HG03066 (cell line): ENCODE data around the gene HOATZ.

ENCODE experiments used
- ATAC-seq: cut with Tn5 transposase; IDR thresholded peaks from one replicate; pipeline ENCODE4 v1.9.1; 2021; ENCODE audit warnings: low read depth; ENCODE audit not compliant: unreplicated experiment

HOATZ gene

DNA sequence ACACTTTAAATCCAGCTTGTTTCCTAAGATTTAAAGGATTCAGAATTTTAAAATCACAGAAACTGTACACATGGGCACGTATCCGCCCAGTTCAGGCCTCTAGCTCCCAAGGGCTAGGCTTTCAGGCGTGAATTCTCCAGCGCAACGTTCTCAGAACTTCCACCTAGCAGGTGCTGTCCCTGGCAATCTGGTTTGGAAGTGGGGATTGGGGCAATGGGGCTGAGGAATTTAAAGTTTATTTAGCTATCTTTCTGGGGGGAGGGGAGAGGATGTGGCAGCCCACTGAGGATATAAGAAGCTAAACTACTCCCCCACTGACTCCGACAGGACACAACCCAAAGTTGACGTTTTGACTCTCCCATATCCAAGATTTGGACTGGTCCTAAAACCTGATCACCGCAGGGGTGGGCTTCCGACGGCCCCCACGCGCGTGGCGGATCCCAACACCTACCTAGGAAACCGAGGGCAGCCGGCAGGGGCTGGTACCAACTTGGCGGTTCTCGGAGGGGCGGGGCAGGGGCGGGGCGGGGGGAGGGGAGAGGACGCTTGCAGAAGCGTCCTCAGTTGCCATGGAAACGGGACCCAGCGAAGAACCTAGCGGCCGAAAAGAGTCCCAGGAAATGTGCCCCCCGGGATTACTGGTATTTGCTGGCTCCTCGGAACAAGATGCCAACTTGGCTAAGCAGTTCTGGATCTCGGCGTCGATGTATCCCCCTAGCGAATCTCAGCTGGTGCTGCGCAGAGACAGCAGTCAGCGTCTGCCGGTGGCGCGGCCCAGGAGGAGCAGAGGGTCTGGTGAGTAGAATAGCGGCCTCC is at the start of gene HOATZ:
HOATZ (plus strand) TSS at position 563 of the 816 bp plus-strand sequence; CDS start at position 570, 7 bp downstream.
- ATAC-seq: no peak

DNA sequence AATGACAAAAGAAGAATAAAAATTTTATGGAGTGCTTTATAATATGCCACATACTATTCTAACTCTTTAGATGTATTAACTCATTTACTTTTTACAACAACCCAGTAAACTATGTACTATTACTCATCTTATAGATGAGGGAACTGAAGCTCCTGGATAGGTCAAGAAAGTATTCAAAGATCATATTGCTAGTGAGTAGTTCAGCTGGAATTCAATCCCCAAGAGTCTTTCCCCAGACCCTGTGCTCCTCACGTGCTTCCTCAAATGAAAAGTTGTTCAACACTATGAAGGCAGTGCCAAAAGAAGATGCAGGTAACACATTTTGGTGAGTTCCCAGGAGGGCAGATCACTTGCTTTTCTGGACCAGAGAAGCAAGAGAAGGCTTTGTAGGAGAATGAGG is 49.2 kb upstream of the HOATZ start:
- no peak for ATAC-seq

- ATAC-seq: no peak
Measured at GRCh38 chr11:111466615-111467014, 48.0 kb upstream of the HOATZ start.

- no peak for ATAC-seq
Measured at GRCh38 chr11:111469200-111469599, 45.4 kb upstream of the HOATZ start.

GRCh38 chr11:111472228-111472627 is 42.4 kb upstream of the HOATZ start:
- no peak for ATAC-seq

DNA sequence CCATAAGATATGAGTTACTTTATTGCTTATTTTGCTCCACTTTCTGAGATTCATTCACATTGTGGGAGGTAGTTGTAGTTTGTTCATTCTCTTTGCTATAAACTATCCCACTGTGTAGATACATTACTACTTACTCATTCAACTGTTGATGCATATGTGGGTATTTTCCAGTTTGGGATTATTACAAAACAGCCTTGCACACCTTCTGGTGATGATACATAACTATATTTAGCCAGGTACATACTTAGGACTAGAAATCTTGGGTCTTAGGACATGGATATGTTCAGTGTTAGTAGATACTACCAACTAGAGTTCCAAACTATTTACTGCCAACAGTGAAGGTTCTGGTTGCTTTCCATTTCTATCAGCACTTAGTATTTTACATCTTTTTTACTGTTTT is 40.1 kb upstream of the HOATZ start:
- ATAC-seq: no peak

DNA sequence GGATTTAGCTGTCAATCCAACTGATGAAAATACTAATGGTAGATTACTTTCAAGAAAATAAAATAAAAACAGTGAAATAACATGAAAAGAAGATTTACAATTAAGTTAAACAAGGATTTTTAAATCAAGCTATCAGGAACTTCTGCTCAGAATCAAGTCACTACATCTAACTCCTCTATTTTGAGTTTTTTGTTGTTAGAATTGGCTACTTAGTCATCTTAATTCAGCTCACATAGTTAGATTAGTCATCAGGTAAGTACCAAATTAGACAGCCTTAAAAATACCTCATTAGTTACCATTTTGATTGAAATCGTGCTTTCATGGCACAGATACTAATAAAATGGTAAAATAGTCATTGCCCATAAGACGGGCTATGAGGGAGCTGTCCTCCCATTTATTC is 38.2 kb upstream of the HOATZ start:
- ATAC-seq: no peak

GRCh38 chr11:111476956-111477355 is 37.6 kb upstream of the HOATZ start:
- ATAC-seq: no peak

DNA sequence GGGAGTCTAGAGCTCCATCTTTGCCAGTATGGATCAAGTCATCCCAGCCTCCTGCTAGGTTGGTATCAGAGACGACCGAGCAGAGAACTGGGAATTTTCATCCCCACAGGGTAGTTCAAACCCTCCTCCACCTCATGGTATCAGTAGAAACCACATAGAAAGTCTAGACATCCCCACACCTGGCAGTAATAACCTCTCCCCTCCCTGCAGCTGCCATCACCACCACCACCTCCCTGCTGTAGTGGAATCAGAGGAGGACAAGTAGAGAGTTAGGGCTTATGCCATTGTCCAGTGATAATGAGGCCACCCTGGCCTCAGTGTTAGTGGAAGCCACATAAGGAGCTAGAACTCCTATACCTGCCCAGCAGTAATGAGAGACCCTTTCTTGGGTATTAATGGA is 36.7 kb upstream of the HOATZ start:
- no peak for ATAC-seq

GRCh38 chr11:111479666-111480065 is 34.9 kb upstream of the HOATZ start:
- ATAC-seq: no peak

- ATAC-seq: no peak
Measured at GRCh38 chr11:111483431-111483830, 31.1 kb upstream of the HOATZ start.

DNA sequence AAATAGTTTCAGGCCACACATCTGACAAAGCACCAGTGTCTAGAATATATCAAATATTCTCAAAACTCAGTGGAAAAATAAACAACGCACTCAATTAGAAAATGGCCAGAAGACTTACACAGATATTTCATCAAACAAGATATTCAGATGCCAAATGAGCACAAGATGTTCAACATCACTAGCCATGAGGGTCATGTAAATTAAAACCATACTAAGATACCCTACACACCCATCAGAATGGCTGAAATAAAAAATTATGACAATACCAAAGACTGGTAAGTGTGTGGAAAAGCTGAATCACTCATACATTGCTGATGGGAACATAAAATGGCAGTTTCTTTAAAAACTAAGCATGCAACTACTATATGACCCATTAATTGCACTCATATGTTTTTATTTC is 24.1 kb upstream of the HOATZ start:
- no peak for ATAC-seq

DNA sequence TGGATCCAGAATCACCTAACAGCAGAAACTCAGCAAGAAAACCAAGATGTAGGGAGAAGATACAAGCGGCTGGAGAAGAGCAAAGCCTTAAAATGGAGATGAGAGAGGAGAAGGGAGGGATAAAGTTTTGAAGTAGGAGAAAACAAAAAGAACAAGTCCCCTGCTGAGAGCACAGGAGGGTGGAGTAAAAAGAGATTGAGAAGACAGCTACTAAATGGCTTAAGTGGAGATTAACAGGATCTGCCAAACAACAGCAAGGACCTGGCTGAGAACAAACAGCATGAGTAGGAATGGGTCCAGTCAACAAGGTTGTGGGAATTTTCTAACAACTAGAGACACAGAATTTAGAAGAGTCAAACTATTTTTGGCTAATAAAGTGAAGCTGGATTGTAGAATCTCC is 20.5 kb upstream of the HOATZ start:
- no peak for ATAC-seq

DNA sequence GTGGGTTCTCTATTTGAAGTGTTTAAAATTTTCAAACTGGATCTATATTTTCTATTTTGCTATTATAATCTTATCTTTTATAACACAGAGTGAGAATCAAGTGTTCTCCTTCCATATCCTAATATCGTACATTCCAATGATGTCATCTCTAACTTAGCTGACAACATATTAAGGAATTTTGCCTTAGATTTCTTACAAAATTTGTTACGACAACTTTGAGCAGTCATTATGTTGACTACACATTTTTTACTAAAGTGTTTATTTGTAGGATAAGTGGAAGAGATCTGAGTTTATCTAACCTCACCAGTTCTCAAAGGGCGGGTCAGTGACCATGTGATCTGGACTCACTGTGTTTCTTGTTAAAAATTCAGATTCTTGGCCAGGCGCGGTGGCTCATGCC is 15.1 kb upstream of the HOATZ start:
- no peak for ATAC-seq

DNA sequence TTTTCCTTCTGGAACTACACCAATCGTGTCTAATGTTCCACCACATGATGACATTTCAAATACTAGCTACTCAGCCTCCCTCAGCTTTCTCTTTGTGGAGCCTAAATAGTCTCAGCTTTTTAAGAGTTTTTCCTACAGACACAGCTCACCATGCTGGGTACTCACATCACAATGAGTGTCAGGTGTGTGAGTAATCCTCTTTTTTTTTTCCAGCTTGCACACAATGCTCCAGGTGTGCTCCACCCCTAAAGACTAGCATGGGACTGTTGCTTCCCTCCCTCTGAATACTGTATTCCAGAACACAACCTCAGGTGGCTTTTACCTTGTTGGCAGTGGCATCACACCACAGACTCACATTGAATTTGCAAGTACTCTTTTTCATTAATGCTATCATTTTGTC is 14.1 kb upstream of the HOATZ start:
- no peak for ATAC-seq

- no peak for ATAC-seq
Measured at GRCh38 chr11:111502611-111503010, 12.0 kb upstream of the HOATZ start.

DNA sequence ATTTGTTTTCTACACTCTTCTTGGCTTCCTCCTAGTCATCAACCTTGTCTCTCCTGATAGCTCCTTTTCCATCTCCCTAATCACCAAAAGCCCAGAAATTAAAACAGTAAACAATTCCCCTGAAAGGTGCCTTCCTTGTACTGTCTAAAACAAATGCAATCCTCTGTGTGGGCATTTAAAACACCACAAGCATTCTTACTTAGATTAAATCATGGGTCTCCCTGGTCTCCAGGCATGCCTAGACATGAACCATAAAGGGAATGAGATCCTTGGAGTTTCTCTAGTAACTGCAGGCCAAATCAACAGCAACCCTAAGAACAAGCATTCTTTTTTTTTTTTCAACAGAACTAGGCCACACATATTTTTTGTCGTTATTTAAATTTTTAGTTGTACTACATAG is 4.3 kb upstream of the HOATZ start:
- ATAC-seq: no peak

GRCh38 chr11:111512296-111513239 is 2.0 kb upstream of the HOATZ start, which contains the start of gene BTG4:
Gene BTG4 (minus strand): TSS chr11:111512386. CDS start chr11:111498776, 13,610 bp downstream.
- ATAC-seq: no peak

DNA sequence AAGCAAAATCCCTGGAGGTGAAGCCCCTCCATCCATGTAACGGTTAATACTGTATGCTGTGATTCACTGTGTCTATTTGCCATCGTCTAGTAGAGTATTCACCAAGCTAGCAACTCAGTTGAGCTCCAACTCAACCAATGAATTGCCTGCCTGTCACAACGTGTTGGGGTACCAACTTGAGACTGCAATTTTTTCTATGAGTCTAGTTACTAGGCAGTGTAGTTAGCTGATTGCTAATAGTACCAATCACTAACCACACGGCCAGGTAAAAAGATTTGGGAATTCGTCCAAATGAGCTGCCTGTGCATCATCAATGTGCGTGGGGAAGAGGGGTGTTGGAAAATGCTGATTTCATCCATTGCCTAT is 1.4 kb upstream of the HOATZ start:
- no peak for ATAC-seq

DNA sequence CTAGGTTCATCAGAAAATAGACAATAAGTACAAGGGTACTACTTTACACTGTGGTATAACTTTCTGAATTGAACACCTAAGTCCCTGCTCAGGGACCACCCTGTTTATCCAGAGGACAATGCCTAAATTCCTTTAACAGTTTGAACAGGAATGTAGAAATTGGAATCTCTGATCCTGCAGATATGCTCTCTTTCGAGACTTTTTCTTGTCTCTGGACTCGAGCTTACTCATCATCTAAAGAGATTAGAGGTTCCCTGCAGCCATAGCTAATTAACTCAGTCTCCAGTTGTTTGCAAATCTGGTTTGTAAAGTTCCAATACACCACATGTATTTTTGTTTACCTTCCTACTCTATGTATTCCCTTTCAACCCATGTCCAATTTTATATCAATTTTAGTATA is 1.0 kb downstream of the HOATZ start:
- no peak for ATAC-seq

GRCh38 chr11:111518668-111519067 is 4.1 kb downstream of the HOATZ start:
- no peak for ATAC-seq

GRCh38 chr11:111520560-111520959 is 6.0 kb downstream of the HOATZ start:
- no peak for ATAC-seq
